HG02610 (cell line): ENCODE results near the gene ATP5PD.
"Not testable (repeated sequence)": the region's sequence is repeated elsewhere in the genome, so short reads cannot be mapped to it uniquely, and the experiment has no call there.

Experiments used
- ATAC-seq: cut with Tn5 transposase; IDR thresholded peaks from one replicate; pipeline ENCODE4 v1.9.1; 2021; ENCODE audit warnings: mild to moderate bottlenecking, moderate library complexity; ENCODE audit not compliant: unreplicated experiment

Gene ATP5PD

DNA sequence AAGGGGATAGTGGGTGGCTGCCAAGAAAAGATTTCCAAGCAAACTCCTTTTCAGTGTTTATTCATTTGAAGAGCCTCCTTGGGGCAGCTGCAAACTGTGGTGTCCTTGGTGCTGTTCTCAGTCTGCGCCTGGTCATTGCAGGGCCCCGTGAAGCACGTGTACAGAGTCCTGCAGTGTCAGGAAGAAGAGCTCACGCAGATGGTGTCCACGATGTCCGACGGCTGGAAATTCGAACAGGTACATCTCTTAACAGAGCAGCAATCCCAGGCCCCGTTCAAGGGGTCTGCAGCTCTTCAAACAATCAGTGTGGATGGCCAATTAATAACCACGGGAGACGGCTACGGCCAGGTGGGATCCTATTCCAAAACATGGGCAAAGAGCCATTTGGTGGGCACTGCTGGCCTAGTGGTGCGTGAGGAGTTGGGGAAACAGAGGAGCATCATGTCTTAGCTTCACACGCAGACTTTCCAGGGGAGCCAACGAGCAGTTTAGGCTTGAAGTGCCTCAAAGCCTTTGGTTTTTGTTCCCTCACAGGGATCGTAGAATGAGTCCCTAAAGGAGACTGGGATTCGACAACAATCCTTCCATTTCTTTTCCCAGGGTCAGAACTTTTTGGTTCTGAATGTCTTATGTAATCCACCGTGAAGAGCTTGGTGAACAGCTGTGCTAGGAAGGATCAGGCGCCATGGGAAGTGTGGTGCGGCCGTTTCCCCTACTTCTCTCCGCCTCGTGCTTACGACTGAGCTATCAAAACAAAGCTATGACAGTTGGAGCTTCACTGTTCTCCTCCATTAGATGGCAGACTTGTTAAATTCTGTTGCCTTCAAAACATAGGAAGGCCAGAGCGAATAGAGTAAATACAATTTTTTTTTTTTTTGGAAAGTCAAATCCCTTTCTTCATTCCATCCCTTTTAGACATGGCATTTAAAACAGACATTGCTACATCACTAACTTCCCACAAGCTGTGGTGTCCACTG is 12.9 kb upstream of the ATP5PD start:
- ATAC-seq, result no peak

DNA sequence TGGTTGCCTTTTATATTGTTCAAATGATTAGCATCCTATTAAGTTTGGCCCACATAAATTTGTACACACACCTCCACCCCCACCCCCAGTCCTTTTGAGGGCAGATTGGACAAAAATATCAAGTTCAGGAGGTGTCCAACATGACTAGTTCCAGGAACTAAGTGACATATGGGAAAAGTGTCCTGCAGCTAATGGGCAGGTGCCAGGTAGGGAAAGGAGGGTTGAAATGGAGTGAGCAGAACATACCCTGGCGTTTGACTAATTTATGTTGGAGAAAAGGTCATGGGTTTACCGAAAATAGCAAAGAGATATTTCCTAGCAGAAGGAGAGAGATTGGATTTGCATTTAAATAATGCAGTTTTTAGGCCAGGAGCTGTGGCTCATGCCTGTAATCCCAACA is 5.2 kb upstream of the ATP5PD start:
- no peak for ATAC-seq

DNA sequence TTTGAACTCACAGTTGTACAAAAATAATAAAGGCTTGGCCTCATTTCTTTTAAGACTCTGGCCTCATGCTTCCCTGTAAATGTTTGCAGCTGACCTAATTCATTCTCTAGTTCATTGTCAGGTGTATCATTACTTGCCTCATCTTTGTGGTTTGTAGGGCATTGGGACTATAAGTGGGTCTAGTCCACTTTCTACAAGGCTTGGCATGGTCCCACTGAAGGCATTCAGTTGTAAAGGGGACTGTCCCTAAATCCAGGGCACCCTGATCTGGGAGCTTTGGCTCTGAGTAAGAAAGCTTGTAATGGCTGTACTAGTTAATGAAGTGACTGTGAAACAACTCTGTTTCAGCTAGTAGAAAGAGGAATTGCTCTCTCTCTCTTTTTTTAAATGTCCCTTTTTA is 2.9 kb upstream of the ATP5PD start:
- no peak for ATAC-seq

DNA sequence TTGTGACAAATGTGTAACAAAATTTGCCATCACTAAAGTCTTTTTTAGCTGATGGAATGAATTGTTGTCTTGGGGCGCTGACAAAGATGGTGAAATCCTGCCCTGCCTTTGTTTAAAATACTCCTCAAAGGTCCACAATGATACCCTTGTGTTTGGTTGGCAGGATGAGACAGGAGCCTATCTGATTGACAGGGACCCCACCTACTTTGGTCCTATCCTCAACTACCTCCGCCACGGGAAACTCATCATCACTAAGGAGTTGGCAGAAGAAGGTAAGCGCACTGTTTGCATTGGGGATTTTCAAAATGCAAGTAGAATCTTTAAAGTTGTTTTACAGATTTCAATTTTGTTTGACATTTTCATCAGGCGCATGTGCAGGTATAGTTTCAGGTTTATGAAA is 2.3 kb upstream of the ATP5PD start:
- no peak for ATAC-seq

DNA sequence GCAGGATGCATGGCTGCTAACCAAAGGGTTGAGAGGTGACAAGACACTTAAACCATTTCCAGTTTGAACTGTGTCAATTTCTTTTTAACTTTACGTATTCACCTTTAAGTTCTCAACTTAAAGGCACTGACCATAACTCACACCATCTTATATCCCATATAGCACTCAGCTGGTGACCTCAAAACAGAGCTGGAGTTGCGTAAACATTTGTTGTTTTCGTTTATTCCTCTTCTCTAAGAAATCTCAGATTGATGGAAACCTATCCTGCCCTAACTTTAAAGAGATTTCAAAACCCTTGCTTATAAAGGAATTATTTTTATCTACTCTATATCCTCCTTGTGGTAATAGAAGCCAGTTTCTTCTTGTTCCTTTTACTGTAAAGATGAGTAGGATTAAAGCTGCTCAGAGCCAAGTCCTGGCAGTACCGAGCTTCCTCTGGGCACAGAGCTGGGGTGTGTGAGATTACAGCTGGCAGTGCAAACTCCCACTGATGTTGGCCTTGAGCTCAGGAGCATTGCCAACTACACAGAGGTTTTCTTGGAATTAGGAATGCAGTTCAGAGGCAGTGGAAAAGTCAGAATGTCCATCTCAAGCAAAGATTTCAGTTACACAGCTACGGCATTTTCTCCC is 1.6 kb upstream of the ATP5PD start:
- ATAC-seq, result no peak

DNA sequence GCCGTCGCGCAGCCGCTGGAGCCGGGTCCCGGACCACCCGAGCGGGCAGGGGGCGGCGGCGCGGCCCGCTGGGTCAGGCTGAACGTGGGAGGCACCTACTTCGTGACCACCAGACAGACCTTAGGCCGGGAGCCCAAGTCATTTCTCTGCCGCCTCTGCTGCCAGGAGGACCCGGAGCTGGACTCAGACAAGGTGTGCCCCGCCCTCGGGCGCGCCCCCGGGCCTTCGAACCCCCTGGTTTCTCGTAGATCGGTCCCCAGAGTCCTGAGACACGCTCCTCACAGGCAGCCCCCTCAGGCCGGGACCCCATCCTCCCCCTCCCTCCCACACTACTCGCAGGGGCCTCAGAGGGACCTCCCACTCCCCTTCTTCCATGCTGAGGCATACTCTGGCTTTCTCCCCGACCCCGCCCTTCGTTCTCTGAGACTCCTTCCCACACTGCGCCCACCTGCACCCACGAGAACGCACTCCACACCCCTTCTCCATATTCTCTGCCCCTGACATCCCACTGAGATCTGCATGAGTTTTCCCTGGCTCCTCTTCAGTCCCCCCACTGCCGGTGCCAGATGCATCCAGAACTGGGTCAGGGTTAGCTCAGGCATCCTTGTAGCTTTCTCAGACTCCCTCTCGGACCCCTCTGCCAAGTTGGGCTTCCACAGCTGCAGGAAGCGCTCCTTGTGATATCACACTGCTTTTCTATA is 779 bp upstream of the ATP5PD start:
- ATAC-seq, result peak; percentile 13

DNA sequence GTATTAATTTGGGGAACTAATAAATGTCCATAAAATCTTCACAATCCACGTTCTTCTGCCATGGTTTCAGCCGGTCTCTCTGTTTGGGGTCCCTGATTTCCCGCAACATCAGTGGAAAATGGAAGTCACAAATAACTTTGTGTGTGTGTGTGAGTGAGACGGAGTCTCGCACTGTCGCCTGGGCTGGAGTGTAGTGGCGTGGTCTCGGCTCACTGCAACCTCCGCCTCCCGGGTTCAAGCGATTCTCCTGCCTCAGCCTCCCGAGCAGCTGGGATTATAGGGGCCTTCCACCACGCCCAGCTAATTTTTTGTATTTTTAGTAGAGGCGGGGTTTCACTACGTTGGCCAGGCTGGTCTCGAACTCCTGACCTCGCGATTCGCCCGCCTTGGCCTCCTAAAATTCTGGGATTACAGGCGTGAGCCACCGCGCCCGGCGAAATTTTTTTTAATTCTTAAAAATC is 793 bp downstream of the ATP5PD start:
- not testable (repeated sequence) for ATAC-seq

DNA sequence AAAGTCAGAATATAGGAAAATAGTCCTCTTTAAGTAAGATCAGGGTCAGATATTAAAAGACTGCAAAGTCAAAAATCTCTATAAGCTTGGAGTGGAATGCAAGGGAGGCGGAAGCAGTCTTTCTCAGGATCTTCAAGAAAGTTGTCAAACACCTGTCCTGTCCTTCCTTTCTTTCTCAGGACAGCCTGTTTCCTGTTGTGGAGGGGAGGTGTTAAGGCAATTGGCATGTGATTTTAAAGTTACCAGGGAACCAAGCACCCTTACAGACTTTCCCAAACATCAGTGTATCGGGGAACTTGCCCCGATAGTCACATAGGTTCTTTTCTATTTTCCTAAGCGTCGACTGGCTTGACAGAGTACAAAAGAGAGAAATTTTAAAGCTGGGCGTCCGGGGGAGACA is 2.1 kb downstream of the ATP5PD start:
- no peak for ATAC-seq

DNA sequence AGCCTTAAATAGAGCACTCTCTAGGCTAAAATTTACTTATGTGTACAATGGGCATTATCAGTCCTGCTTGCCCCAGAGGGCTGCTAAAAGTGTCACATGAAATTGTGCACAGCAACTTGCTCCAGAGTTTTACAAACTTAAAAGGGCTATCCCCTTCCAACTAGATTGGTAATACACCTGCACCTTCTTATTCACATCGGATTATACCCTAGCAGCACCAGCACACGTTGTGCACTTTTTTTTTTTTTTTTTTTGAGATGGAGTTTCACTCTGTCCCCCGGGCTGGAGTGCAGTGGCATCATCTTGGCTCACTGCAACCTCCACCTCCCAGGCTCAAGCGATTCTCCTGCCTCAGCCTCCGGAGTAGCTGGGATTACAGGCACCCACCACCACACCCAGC is 3.0 kb downstream of the ATP5PD start:
- not testable (repeated sequence) for ATAC-seq

DNA sequence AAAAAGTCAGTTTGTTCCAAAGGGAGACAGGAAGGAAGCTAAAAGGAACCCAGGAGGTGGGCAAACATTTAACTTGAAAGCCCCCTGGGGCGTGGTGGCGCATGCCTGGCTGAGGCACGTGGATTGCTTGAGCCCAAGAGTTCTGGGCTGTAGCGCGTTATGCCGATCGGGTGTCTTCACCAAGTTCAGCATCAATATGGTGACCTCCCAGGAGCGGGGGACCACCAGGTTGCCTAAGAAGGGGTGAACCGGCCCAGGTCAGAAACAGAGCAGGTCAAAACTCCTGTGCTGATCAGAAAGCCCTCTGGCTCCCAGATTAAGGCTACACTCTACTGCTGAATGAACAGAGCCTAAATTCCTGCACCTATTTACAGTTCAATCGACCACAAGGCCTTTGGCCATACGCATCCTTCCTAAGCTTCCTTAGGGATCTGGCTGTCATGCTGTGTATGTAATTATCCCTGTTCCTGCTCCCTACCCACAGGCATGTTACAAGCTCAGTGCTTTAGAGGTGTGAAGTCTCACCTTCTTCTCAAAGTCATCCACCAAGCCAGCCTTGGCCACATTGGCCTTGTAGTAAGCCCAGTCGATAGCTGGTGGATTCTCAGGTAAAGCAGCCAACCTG is 5.0 kb downstream of the ATP5PD start:
- no peak for ATAC-seq

DNA sequence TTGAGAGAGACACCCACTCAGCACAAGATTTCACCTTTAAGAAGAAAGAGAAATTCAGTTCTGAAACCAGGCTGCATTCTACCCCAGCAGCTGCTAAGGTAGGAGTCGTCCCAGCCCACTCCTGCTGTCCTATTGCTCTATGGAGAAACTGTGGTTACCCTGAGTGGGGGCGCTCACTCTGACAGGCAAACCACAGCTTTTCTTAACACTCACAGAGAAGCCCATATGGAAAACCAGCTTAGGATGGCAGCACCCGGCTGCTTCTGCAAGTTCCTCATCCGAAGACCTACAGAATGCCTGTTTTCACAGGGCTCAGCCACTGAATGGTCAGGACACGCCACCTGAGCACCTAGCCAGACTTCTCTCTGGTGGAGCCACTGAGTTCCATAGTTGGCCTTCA is 7.5 kb downstream of the ATP5PD start:
- ATAC-seq, result no peak

DNA sequence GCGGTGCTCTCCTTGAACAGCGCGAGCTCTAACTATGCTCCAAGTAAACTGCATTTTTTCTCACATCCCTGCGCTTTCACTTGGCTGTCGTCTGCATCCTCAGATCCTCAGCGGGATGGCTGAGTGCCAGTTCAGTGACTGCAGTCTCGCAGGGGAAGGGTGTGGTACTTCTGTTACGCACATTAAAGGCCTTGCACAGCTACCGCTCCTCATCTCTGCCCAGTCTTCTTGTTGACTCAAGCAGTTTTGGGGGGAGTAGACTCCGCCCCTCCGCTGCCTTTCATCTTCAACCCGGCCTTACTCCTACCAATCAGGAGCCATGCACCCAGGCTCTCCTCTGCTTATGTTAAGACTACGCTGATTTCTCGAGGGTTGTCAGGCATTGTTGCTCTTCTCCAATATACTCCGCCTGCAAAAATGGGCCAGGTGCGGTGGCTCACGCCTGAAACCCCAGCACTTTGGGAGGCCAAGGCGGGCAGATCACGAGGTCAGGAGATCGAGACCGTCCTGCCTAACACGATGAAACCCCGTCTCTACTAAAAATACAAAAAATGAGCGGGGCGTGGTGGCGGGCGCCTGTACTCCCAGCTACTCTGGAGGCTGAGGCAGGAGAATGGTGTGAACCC is 10.0 kb downstream of the ATP5PD start:
- ATAC-seq, result no peak

DNA sequence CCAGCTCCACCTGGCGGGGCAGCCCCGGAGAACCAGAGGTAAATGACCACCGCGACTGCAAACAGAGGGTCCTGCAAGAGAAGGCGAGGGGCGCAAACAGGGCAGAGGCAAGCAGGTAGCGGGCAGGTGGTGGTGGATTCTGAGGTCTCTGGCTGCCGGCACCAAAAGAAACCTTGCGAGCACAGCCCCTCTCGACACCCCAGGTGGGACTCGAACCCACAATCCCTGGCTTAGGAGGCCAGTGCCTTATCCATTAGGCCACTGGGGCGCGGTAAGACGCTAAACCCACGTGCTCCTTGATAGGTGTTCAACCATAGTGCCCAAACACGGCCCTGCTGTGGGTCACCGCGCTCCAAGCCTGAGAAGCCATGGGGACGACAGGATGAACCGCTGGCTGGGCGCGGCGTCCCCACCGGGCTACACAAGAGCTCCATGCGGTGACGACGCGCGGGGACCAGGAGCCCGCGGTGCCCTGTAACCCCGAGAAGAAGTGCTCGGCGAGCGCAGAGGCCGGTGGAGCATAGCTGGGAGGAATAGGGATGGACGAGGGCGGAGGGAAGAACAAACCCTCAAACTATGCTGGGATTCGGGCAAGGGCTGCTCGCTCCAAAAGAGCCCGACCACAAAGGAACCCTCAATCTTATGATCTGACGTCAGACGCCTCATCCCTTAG is 12.4 kb downstream of the ATP5PD start:
- ATAC-seq, result peak; percentile 56

DNA sequence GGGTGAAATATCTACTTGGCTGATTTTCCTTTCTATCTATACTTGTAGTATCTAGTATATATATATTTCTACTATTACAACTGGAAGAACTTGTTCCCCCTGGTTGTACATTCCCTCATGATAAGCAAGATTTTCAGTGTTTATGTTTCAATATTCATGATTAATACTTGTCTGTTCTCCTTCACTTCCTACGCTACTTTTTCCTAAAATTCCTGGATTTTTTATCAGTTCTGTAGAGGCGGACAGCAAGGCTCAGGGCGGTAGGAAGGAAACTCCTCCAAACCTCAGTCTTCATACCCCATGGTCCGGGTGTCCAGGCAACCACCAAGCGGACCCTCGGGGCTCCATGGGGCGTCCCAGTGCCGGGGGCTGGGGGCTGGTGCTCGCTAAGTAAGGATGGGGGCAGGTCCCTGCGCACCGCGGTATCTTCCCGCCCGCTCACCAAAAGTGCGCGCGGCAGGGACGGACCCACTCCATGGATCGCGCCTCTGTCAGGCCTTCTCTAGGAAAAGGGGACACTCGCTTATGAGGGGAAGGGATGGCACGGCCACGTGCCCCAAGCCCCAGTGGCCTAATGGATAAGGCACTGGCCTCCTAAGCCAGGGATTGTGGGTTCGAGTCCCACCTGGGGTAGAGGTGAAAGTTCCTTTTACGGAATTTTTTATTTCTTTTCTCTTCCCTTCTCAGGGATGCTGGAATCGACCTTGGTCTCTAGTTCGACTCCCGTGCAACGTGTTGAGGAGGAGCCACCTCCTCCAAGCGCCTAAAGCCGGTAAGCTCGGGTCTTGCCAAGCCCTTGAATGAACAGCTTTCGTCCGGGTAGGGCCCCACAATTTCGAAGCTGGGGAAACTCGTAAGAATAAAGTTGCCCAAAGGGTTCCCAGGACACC is 13.2 kb downstream of the ATP5PD start:
- ATAC-seq, result peak; percentile 32

DNA sequence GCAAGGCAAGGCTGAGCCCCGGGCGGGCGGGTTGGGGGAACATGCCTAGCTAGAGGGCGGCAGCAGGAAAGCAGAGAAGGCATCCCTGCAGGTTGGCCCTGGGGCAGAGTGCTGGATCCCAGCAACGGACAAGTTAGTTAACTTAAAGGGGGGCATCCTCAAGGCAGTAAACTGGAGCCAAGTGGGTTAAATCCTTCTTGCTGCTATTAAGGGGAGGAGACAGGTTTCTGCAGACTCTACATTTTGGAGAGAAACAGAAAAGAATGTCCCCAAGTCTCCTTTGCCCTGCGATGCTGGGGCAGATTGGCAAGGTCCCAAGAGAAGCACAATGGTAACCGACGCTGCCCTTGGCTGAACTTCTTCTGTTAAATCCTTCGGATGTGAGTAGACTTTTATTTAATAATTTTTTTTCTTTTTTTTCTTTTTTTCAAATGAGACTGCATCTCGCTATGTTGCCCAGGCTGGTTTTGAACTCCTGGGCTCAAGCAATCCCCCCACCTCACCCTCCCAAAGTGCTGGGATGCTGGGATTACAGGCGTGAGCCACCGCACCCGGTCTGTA is 14.0 kb downstream of the ATP5PD start:
- no peak for ATAC-seq

DNA sequence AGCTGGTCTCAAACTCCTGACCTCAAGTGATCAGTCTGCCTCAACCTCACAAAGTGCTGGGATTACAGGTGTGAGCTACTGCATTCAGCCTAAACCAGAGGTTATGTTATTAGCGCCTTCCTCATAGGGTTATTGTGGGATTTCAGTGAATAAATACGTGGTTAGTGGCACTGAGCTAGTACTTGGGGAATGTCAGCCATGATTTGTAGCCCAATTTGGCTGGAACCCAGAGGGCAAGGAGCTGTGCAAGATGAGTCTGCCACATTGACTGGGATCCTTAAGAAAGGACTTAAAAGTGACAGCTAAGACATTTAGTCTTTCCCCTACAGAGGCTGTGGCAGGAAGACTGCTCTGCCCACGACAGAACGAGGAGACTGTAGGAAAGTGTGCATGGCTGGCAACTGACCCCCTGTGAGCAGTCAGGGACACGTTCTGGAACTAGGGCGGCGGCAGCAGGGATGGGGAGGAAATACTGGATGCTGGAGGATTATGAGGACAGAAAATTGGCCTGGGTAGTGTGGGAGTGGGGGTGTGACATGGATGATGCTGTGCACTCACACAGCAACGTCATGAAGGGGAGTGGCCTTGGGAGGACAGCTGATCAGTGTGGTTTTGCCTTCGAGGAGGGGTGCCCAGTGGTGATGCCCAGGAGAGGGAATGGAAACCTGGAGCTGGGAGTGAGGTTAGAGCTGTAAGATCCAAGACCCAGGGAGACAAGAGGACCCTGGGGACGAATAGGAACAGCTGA is 14.6 kb downstream of the ATP5PD start:
- no peak for ATAC-seq

DNA sequence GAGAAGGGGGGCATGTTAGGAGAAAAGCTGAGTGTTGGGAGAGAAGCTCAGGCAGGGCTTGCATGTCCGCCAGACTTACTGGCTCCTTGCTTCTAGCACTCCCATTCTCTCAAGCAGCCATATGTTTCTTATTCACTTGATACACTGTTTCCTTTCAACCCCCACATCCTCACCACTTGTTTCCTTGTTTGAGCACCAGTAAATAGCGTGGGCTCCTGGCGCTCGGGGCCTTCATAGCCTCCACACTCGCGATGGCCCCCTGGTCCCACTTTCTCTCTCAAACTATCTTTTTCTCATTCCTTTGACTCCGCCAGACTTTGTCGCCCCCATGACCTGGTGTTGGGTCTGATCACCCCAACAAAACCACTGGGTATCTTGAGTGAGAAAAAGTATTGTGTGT is 16.6 kb downstream of the ATP5PD start:
- no peak for ATAC-seq

DNA sequence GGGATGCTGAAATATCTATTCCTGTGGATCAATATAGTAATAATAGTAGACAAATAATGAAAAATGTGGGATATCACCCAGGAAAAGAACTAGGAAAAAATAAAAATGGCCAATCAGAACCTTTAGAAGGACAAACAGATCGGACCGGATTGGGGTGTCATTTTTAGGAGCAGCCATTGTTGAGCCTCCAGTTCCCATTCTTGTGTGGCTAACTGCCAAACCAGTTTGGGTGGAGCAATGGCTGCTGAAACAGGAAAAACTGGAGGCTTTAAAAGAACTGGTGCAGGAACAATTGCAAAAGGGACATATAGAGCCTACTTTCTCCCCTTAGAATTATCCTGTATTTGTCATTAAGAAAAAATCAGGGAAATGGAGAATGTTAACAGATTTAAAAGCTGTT is 20.1 kb downstream of the ATP5PD start:
- not testable (repeated sequence) for ATAC-seq
